Measurements from ENCODE around the gene ZNF574. TPM values are rescaled to one million over a fixed set of nuclear protein-coding genes. Genes with fewer than 3 reads are reported as not detected.
"Not testable (repeated sequence)": the region's sequence is repeated elsewhere in the genome, so short reads cannot be mapped to it uniquely, and the experiment has no call there.

The ZNF574 gene
- total and polyA plus RNA-seq, 2 of the 8 experiments (the other 6 are each of a cell fraction or from before 2014, with no cell fraction given), result 27.0 to 38.8 TPM

DNA sequence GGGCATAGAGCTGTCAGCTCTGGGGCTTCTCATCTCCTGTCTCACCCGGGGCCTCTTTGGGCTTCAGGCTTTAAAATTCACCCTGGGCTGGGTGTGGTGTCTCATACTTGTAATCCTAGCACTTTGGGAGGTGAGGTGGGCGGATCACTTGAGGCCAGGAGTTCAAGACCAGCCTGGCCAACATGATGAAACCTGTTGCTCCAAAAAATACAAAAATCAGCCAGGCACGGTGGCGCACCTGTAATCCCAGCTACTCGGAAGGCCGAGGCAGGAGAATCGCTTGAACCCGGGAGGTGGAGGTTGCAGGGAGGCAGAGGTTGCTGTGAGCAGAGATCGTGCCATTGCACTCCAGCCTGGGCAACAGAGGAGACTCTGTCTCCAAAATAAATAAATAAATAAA is 35.5 kb upstream of the ZNF574 start:
- not testable (repeated sequence) for H3K14ac ChIP-seq (ENCODE audit: insufficient read length); DNase-seq (ENCODE audit: low read depth in 1 of 2, low spot score in 2 of 2); H3K56ac ChIP-seq (replicated peaks; ENCODE audit: insufficient read length, low read depth, low read length); H2BK120ac ChIP-seq (replicated peaks; ENCODE audit: low read depth, low read length); H4K91ac ChIP-seq (replicated peaks; ENCODE audit: insufficient read length, low read length); H3K27me3 ChIP-seq (replicated peaks in 1 of 4; ENCODE audit: control insufficient read depth in 3 of 4, extremely low read depth in 1 of 4, insufficient read depth in 3 of 4, low read length in 3 of 4); H2BK12ac ChIP-seq (ENCODE audit: low read depth, low read length); H3K23ac ChIP-seq (ENCODE audit: insufficient read length); H3K9me3 ChIP-seq (ENCODE audit: insufficient read depth in 2 of 2, low read depth in 1 of 2, low read length in 1 of 2); FAIRE-seq; H2BK20ac ChIP-seq (ENCODE audit: low read length); H3K18ac ChIP-seq (ENCODE audit: extremely low read depth, low read length); H4K8ac ChIP-seq (ENCODE audit: extremely low read depth, insufficient read depth, low read length); H3K23me2 ChIP-seq (ENCODE audit: low read depth, low read length); H3K79me1 ChIP-seq (ENCODE audit: low read depth, low read length); H2AK5ac ChIP-seq (ENCODE audit: low read depth, low read length); H3K9ac ChIP-seq (replicated peaks in 1 of 4; ENCODE audit: extremely low read depth in 1 of 4, low read depth in 3 of 4, low read length in 3 of 4); H3K4me1 ChIP-seq (replicated peaks in 1 of 4; ENCODE audit: control insufficient read depth in 3 of 4, insufficient read depth in 4 of 4, low read length in 3 of 4); H2BK5ac ChIP-seq (ENCODE audit: low read depth, low read length); H4K20me1 ChIP-seq (replicated peaks in 1 of 2; ENCODE audit: control insufficient read depth in 1 of 2, insufficient read depth in 2 of 2, low read length in 2 of 2); H2BK15ac ChIP-seq (ENCODE audit: low read length); H2AFZ ChIP-seq (ENCODE audit: low read length); H3K4me2 ChIP-seq (ENCODE audit: insufficient read depth in 1 of 2, low read depth in 2 of 2, low read length in 2 of 2); H3K4me3 ChIP-seq (ENCODE audit: extremely low read depth in 1 of 4, insufficient read depth in 2 of 4, low read depth in 3 of 4, low read length in 4 of 4); H3K79me2 ChIP-seq (ENCODE audit: control insufficient read depth in 1 of 2, insufficient read depth in 2 of 2, low read length in 2 of 2); H3K4ac ChIP-seq (replicated peaks; ENCODE audit: insufficient read length, low read depth, low read length); H4K5ac ChIP-seq (ENCODE audit: insufficient read length, low read depth, low read length); H3K27ac ChIP-seq (ENCODE audit: low read depth, low read length)
- ChIA-PET POLR2A (ENCODE audit: partially characterized antibody) (interaction anchor here (3.6 kb wide), 1 partner anchor 8 kb away, joined by 12 read pairs; no protein-coding TSS in a partner anchor), CTCF (ENCODE audit: partially characterized antibody) (interaction anchor here (0.7 to 3.0 kb wide), 5 partner anchors 12 to 92 kb away, joined by 3 to 15 read pairs (median 3); partner anchors contain the start of gene POU2F2)
- 86% methylated on average over 9 of the region's 9 CpGs; no CpG with 5 or more reads in 1 of the 2 experiments for WGBS, 2 experiments (ENCODE audit: extremely low coverage in 1 of 2, insufficient coverage in 1 of 2, insufficient read length in 1 of 2, insufficient replicate concordance in 2 of 2, low coverage in 1 of 2, low lambda C conversion rate in 2 of 2, missing lambda C conversion rate in 1 of 2)
- H3K36me3 ChIP-seq (ENCODE audit: control insufficient read depth in 2 of 4, insufficient read depth in 4 of 4, low read length in 3 of 4), result peaks cover 22 to 53% (median 37%) of the 10 kb centered on the region in 4 experiments; a peak in 6 of 8 replicates
